Islet of Langerhans (tissue), 1 donor: ENCODE measurements around the gene IGFN1.
"Not testable (repeated sequence)": the region's sequence is repeated elsewhere in the genome, so short reads cannot be mapped to it uniquely, and the experiment has no call there.

ENCODE experiments used
- FAIRE-seq: peaks from one replicate; lab custom pipeline; 2011; peaks lifted over from hg19 to GRCh38; lab: Jason Lieb, UNC

IGFN1 gene

GRCh38 chr1:201250326-201251011 is 59.8 kb downstream of the IGFN1 start:
- no peak for FAIRE-seq

GRCh38 chr1:201251411-201251810 is 60.8 kb downstream of the IGFN1 start:
- FAIRE-seq: no peak

- no peak for FAIRE-seq
Observed at GRCh38 chr1:201251851-201252430, 61.3 kb downstream of the IGFN1 start.

GRCh38 chr1:201252944-201253371 is 62.3 kb downstream of the IGFN1 start:
- no peak for FAIRE-seq

DNA sequence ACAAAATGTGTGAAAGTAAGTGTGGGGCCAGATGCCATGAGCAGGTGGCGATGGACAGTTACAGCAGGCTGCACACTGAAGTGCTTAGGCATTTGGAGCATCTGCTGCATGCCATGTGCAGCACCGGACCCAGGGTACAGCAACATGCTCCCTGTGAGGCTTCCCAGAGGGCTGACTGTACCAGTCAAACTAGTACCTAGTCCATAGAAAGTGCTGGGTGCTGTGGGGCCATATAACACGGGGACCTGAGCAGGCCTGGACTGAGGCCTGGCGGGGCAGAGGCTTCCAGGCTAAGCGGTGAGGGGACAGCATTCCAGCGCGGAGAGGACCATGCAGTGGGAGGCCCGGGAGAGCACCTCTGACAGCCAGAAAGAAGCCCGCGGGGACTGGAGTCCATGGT is 62.8 kb downstream of the IGFN1 start:
- FAIRE-seq: no peak

- FAIRE-seq: no peak
Observed at GRCh38 chr1:201253906-201254624, 63.4 kb downstream of the IGFN1 start.

DNA sequence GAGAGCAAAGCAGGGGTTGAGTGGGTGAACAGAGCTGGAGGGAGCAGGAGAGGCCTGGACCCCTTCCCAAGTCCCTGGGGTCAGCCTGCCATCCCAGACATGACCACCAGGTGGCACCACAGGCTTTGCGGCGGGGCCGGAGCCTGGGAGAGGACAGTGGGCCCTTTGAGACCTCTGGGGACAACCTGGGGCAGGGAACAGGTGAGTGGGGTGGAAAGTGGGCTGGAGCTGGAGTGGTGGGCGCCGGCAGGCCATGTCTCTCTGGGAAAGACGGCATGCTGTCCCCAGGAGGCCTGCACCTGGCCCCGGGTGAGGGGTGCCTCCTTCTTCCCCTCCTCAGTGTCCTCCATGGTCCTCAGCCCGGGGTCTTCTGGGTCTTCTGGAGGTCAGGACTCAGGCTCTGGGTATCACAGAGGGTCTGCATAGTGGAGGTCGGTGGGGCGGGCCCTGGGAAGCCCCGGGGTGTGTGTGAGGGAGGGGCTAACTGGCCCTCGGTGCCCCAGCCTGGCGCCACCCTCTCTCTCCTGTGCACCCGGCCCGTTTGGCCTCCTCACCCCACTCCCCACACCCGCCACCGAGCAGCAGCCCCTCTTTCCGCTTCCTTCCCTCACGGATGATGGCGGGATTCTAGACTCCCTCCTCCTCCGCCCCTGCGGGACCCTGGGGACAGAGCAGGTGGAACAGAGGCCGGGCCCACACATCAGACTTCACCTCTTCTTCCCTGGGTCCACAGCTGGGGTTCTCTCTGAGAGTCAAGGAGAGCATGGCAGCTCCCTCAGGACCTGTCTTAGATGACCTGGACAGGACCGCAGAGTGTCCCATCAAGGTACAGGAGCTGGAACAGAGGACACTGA is 64.2 kb downstream of the IGFN1 start:
- no peak for FAIRE-seq

GRCh38 chr1:201255479-201256362 is 65.1 kb downstream of the IGFN1 start:
- no peak for FAIRE-seq

- FAIRE-seq: not testable (repeated sequence)
Observed at GRCh38 chr1:201258132-201258531, 67.5 kb downstream of the IGFN1 start.

- FAIRE-seq: no peak
Observed at GRCh38 chr1:201258763-201259230, 68.2 kb downstream of the IGFN1 start.

DNA sequence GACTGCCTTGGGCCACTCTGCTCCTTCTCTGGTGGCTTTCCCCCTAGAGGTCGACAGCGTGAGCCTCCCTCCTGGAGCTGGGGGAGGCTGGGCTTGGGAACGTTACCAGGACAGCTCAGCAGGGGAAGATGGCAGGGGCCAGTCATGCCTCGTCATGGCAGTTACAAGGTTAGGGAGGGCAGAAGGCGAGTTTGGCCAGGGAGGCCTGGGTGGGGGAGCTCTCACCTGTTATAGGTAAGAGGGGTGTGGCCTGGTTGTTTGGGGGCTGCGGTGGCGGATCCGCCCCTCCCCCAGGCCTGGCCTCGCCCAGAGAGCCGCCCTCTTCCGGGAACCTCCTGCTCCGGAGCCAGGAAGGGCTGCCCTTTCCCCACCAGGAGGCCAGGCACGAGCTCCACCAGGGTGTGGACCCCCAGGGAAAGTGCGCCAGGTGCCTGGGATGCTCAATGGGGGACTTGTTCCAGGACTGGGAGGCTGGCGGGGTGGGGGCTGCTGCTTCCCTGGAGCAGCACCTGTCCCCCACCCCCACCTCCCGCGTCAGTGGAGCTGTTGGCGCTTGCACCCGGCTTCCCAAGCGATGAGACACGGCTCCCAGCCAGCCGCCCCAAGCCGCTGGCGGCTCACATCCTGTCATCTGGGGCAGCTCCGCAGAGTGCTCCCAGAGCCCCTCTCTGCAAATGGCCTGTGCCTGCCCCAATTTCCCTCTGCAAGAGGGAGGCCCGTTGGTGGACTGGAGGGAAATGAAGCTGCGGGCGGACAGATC is 69.0 kb downstream of the IGFN1 start:
- no peak for FAIRE-seq

GRCh38 chr1:201260236-201260590 is 69.6 kb downstream of the IGFN1 start:
- no peak for FAIRE-seq

- FAIRE-seq: no peak
Observed at GRCh38 chr1:201260648-201261311, 70.2 kb downstream of the IGFN1 start.

GRCh38 chr1:201261771-201262547 is 71.3 kb downstream of the IGFN1 start:
- FAIRE-seq: no peak

GRCh38 chr1:201262963-201263608 is 72.5 kb downstream of the IGFN1 start:
- no peak for FAIRE-seq

DNA sequence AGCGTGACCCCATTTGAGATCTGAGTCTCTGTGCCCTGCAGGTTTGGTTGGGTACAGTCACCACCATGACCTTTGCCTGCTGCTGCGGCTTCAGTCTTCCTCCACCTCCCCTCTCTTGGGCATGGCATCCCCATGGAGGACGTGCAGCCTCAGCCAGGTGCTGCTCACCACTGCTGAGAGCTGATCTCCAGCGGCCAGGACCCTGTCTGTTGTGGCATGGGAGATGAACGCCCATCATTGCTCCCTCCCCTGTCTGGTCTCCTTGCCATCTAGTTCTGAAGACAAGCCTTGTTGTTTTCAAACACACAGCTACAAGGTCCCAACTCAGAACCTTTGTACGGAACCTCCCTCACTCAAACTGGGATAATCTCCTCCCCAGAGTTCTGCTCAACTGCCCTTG is 73.4 kb downstream of the IGFN1 start:
- no peak for FAIRE-seq

- FAIRE-seq: no peak
Observed at GRCh38 chr1:201264554-201264953, 73.9 kb downstream of the IGFN1 start.

DNA sequence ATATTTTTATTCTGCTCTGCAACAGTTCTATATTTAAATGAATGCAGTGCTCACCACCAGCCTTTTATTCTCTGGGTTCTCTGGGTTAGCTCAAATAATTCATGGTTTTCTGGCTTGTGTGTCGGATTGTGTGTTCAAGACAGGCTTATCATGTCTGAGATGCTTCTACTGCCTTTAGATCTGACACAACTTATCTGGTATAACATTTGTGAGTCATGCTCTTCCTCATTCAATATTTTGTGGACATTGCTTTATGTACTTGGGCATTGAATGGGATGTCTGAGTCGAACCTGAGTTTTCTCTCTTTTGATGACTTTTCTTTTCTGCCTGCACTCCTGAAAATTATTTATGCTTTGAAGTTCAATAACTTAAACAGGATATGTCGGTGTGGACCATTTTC is 75.1 kb downstream of the IGFN1 start:
- FAIRE-seq: no peak

DNA sequence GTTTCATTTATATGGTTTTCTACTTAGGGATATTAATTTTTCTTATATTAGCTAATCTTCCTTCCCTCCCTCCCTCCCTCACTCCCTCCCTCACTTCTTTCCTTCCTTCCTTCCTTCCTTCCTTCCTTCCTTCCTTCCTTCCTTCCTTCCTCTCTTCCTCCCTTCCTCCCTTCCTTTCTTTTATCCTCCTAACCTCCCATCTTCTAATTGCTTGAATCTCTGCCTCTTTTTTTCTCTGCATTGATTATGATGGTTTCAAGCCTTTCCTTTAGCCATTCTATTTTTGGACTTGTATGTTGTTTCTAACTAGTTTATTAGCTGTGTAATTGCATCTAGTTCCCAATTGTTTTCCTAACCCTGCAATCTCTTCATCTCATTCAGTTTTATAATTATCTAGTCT is 75.7 kb downstream of the IGFN1 start:
- FAIRE-seq: no peak
